ENCODE data around the gene PSG4.
"Not testable (repeated sequence)": the region's sequence is repeated elsewhere in the genome, so short reads cannot be mapped to it uniquely, and the experiment has no call there.

PSG4 gene

DNA sequence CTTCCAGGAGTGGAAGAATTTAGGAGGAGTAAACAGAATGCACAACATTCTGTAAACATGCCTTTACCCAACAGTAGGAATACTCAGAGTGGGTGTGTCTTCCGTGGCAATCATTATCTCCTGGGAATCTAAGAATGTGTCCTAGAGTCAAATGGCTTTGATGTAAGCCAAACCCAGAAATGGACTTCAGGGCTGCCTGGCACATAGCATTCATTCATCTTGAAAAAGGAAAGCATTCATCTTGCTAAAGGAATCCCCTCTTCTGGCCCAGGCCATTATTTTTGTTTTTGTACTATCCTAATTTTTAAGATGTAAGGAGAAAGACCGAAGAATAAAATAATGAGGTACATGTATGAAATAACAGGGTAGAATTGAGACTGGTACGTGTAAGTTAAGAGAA, 42.3 kb downstream of the PSG4 start:
- H3K36me3 ChIP-seq (ENCODE audit: insufficient read depth, low read length); H3K9ac ChIP-seq (ENCODE audit: low read length); H3K9me3 ChIP-seq (ENCODE audit: low read length); H3K9me2 ChIP-seq (ENCODE audit: low read depth, low read length); H3K4me2 ChIP-seq (ENCODE audit: low read length); H3K27me3 ChIP-seq (ENCODE audit: insufficient read depth, low read length); H4K20me1 ChIP-seq (ENCODE audit: insufficient read depth, low read length); H3K4me3 ChIP-seq (ENCODE audit: low read depth, low read length, poor library complexity, severe bottlenecking); H3F3A ChIP-seq (ENCODE audit: insufficient read depth, low read length); H2AFZ ChIP-seq (ENCODE audit: low read length); H3K27ac ChIP-seq (ENCODE audit: low read depth, low read length, poor library complexity, severe bottlenecking); H3K4me1 ChIP-seq (ENCODE audit: insufficient read depth, low read length, severe bottlenecking); H3K79me2 ChIP-seq (ENCODE audit: insufficient read depth, low read length): not testable (repeated sequence)

DNA sequence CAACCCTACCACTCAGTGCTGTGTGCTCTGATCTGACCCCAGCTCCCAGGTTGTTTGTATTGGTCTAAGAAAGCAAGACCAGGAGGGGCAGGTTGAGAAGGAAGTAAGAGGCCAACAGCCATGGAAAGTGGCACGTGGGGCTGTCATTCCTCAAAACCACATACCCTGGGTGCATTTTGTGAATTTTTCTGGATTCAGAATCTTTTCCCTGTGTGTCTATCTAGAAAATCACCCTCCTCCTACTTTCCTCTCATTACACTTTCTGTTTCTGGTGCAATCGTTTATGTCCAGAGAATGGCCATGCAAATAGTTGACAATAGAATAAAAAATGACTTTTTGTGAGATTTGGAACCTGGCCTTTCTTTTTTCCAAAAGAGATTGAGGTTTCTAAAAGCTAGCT, 43.2 kb downstream of the PSG4 start:
- not testable (repeated sequence) for H3K79me2 ChIP-seq (ENCODE audit: insufficient read depth, low read length); H3K9ac ChIP-seq (ENCODE audit: low read length); H3K4me2 ChIP-seq (ENCODE audit: low read length); H2AFZ ChIP-seq (ENCODE audit: low read length); H3K4me3 ChIP-seq (ENCODE audit: low read depth, low read length, poor library complexity, severe bottlenecking); H3K27me3 ChIP-seq (ENCODE audit: insufficient read depth, low read length); H3K9me3 ChIP-seq (ENCODE audit: low read length); H3F3A ChIP-seq (ENCODE audit: insufficient read depth, low read length); H3K4me1 ChIP-seq (ENCODE audit: insufficient read depth, low read length, severe bottlenecking); H4K20me1 ChIP-seq (ENCODE audit: insufficient read depth, low read length); H3K36me3 ChIP-seq (ENCODE audit: insufficient read depth, low read length); H3K9me2 ChIP-seq (ENCODE audit: low read depth, low read length); H3K27ac ChIP-seq (ENCODE audit: low read depth, low read length, poor library complexity, severe bottlenecking)

DNA sequence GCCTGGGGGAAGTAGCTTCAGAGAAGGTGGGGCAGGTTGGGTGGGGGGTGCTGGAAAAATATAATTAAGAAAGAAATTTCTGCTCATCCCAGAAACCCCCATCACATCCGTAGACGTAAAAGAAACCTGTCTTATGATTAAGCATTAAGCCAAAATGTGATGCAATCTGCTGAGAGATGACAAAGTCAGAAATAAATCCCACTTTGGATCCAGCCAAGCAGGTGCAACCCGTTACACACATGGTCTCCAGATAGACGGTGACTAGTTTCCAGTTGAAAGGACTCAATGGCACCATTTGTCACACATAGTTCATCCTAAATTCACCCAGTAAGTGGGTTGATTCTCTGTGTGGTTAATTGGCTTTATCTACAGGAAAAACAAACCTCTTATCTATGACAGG, 53.2 kb downstream of the PSG4 start:
- TF ChIP-seq EZH2 (IDR thresholded peaks at IDR 0.05; ENCODE audit: borderline replicate concordance, low read length): no peak
- TF ChIP-seq, protein P1, sequence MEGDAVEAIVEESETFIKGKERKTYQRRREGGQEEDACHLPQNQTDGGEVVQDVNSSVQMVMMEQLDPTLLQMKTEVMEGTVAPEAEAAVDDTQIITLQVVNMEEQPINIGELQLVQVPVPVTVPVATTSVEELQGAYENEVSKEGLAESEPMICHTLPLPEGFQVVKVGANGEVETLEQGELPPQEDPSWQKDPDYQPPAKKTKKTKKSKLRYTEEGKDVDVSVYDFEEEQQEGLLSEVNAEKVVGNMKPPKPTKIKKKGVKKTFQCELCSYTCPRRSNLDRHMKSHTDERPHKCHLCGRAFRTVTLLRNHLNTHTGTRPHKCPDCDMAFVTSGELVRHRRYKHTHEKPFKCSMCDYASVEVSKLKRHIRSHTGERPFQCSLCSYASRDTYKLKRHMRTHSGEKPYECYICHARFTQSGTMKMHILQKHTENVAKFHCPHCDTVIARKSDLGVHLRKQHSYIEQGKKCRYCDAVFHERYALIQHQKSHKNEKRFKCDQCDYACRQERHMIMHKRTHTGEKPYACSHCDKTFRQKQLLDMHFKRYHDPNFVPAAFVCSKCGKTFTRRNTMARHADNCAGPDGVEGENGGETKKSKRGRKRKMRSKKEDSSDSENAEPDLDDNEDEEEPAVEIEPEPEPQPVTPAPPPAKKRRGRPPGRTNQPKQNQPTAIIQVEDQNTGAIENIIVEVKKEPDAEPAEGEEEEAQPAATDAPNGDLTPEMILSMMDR (IDR thresholded peaks at IDR 0.05; ENCODE audit: low read length): no peak
- Histone ChIP-seq H3K27me3 (ENCODE audit: insufficient read depth, low read length) (no peaks in the 10 kb centered on the region), H2AFZ (ENCODE audit: low read length) (no peak overlapping the region), H3K9me2 (ENCODE audit: low read depth, low read length) (no peaks in the 10 kb centered on the region), H3K4me1 (ENCODE audit: insufficient read depth, low read length, severe bottlenecking) (no peaks in the 10 kb centered on the region), H3K9me3 (ENCODE audit: low read length) (no peaks in the 10 kb centered on the region), H3F3A (ENCODE audit: insufficient read depth, low read length) (no peaks in the 10 kb centered on the region), H3K27ac (ENCODE audit: low read depth, low read length, poor library complexity, severe bottlenecking) (no peak overlapping the region), H3K4me3 (ENCODE audit: low read depth, low read length, poor library complexity, severe bottlenecking) (no peak overlapping the region), H3K4me2 (ENCODE audit: low read length) (no peak overlapping the region), H3K79me2 (ENCODE audit: insufficient read depth, low read length) (no peaks in the 10 kb centered on the region), H4K20me1 (ENCODE audit: insufficient read depth, low read length) (no peaks in the 10 kb centered on the region), H3K36me3 (ENCODE audit: insufficient read depth, low read length) (no peaks in the 10 kb centered on the region), H3K9ac (ENCODE audit: low read length) (no peak overlapping the region)

DNA sequence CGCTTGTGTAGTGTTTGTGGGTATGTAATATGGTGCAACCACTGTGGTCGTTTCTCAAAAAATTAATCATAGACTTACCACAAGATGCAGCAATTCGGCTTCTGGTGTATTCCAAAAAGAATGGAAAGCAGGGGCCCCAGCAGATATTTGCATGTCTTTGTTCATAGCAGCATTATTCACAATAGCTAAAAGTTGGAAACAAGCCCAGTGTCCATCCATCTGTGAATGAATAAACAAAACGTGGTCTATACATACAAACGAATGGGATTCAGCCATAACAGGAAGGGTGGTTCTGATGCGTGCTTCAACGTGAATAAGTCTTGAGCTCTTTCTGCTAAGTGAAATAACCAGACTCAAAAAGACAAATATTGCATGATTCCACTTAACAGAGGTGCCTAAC, 55.6 kb downstream of the PSG4 start:
- not testable (repeated sequence) for H3K4me2 ChIP-seq (ENCODE audit: low read length); H3K4me3 ChIP-seq (ENCODE audit: low read depth, low read length, poor library complexity, severe bottlenecking); H3K27ac ChIP-seq (ENCODE audit: low read depth, low read length, poor library complexity, severe bottlenecking); H3K9me2 ChIP-seq (ENCODE audit: low read depth, low read length); H3K4me1 ChIP-seq (ENCODE audit: insufficient read depth, low read length, severe bottlenecking); H3K9ac ChIP-seq (ENCODE audit: low read length); H3K9me3 ChIP-seq (ENCODE audit: low read length); H2AFZ ChIP-seq (ENCODE audit: low read length); H3K36me3 ChIP-seq (ENCODE audit: insufficient read depth, low read length); H4K20me1 ChIP-seq (ENCODE audit: insufficient read depth, low read length); H3K79me2 ChIP-seq (ENCODE audit: insufficient read depth, low read length); H3K27me3 ChIP-seq (ENCODE audit: insufficient read depth, low read length); H3F3A ChIP-seq (ENCODE audit: insufficient read depth, low read length)

DNA sequence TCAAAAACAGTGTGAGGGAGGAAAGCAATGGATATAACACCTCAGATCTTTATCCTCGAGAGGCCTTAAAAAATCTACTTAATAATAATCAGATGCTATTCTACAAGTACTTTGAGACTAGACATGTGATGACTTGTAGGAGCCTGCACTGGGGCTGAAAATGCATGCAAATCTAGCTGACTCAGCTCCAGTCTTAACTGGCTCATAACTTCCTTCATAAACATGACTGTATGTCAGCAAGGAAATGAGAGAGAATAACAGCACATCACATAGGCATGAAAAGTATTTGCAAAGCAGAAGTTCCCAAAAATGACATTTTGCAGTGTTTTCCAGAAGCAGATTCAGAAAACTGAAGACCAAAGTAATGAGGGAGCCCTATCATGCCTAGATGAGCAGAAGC, 57.2 kb downstream of the PSG4 start:
- Histone ChIP-seq H3K4me1 (ENCODE audit: insufficient read depth, low read length, severe bottlenecking) (no peaks in the 10 kb centered on the region), H3K79me2 (ENCODE audit: insufficient read depth, low read length) (no peaks in the 10 kb centered on the region), H3K4me3 (ENCODE audit: low read depth, low read length, poor library complexity, severe bottlenecking) (no peak overlapping the region), H2AFZ (ENCODE audit: low read length) (no peak overlapping the region), H3K4me2 (ENCODE audit: low read length) (no peak overlapping the region), H3K9ac (ENCODE audit: low read length) (no peak overlapping the region), H4K20me1 (ENCODE audit: insufficient read depth, low read length) (no peaks in the 10 kb centered on the region), H3K36me3 (ENCODE audit: insufficient read depth, low read length) (no peaks in the 10 kb centered on the region), H3F3A (ENCODE audit: insufficient read depth, low read length) (no peaks in the 10 kb centered on the region), H3K27me3 (ENCODE audit: insufficient read depth, low read length) (no peaks in the 10 kb centered on the region), H3K9me3 (ENCODE audit: low read length) (no peaks in the 10 kb centered on the region), H3K9me2 (ENCODE audit: low read depth, low read length) (no peaks in the 10 kb centered on the region), H3K27ac (ENCODE audit: low read depth, low read length, poor library complexity, severe bottlenecking) (no peak overlapping the region)
- TF ChIP-seq EZH2 (IDR thresholded peaks at IDR 0.05; ENCODE audit: borderline replicate concordance, low read length): no peak
- TF ChIP-seq, protein P1 (IDR thresholded peaks at IDR 0.05; ENCODE audit: low read length): no peak
